HT-29 (cell line): ENCODE data around the gene MRPL1. TPM values are rescaled to one million over a fixed set of nuclear protein-coding genes. Genes with fewer than 3 reads are reported as not detected.
"Not testable (repeated sequence)": the region's sequence is repeated elsewhere in the genome, so short reads cannot be mapped to it uniquely, and the experiment has no call there.

ENCODE experiments used
- DNase-seq: peaks from one replicate; pipeline ENCODE4 v3.0.0-alpha.2; 2015; ENCODE audit warnings: low spot score
- total RNA-seq: library from RNA; depleted of rRNA; stranded (reverse); fragments of >200 nt; shearing (Covaris generic); gene quantifications from 2 replicates; pipeline ENCODE4 v1.2.3, GENCODE V29; 2014

Gene MRPL1
- total RNA-seq, 1 experiment from 2014 or later: 14.2 TPM

GRCh38 chr4:77849278-77849965 lies 13.2 kb upstream of the MRPL1 start:
- no peak for DNase-seq

GRCh38 chr4:77852892-77853495 lies 9.6 kb upstream of the MRPL1 start:
- no peak for DNase-seq

- DNase-seq: no peak
Observed at GRCh38 chr4:77854431-77855111, 8.1 kb upstream of the MRPL1 start.

GRCh38 chr4:77856152-77856551 lies 6.5 kb upstream of the MRPL1 start:
- no peak for DNase-seq

GRCh38 chr4:77859256-77859655 lies 3.4 kb upstream of the MRPL1 start:
- no peak for DNase-seq

- DNase-seq: no peak
Observed at GRCh38 chr4:77861495-77861894, 1.1 kb upstream of the MRPL1 start.

- not testable (repeated sequence) for DNase-seq
Observed at GRCh38 chr4:77863341-77863740, 711 bp downstream of the MRPL1 start.

GRCh38 chr4:77865259-77865658 lies 2.6 kb downstream of the MRPL1 start:
- DNase-seq: no peak

- DNase-seq: no peak
Observed at GRCh38 chr4:77872723-77873445, 10.3 kb downstream of the MRPL1 start.

- no peak for DNase-seq
Observed at GRCh38 chr4:77877167-77877566, 14.5 kb downstream of the MRPL1 start.

GRCh38 chr4:77877771-77878565 lies 15.3 kb downstream of the MRPL1 start:
- DNase-seq: no peak

- DNase-seq: no peak
Observed at GRCh38 chr4:77880784-77881183, 18.2 kb downstream of the MRPL1 start.

GRCh38 chr4:77881460-77882295 lies 19.0 kb downstream of the MRPL1 start:
- DNase-seq: peak; percentile 58

- no peak for DNase-seq
Observed at GRCh38 chr4:77893451-77893850, 30.8 kb downstream of the MRPL1 start.

GRCh38 chr4:77899607-77900006 lies 37.0 kb downstream of the MRPL1 start:
- DNase-seq: no peak

GRCh38 chr4:77903186-77903585 lies 40.6 kb downstream of the MRPL1 start:
- DNase-seq: no peak

GRCh38 chr4:77905651-77906263 lies 43.1 kb downstream of the MRPL1 start:
- no peak for DNase-seq

GRCh38 chr4:77910676-77911075 lies 48.0 kb downstream of the MRPL1 start:
- no peak for DNase-seq

GRCh38 chr4:77911091-77911490 lies 48.5 kb downstream of the MRPL1 start:
- no peak for DNase-seq

- DNase-seq: no peak
Observed at GRCh38 chr4:77911842-77912450, 49.3 kb downstream of the MRPL1 start.
